Mononuclear cell (primary cell): ENCODE measurements around the gene CFB. TPM values are rescaled to one million over a fixed set of nuclear protein-coding genes. Genes with fewer than 3 reads are reported as not detected.
"Not testable (repeated sequence)": the region's sequence is repeated elsewhere in the genome, so short reads cannot be mapped to it uniquely, and the experiment has no call there.

Source experiments
- H3K27me3 ChIP-seq: 2 replicates; pipeline ENCODE4 v1.6.0; 2011; ENCODE audit warnings: low read length, control low read depth; ENCODE audit not compliant: insufficient read depth
- H3K4me1 ChIP-seq: 2 replicates; pipeline ENCODE4 v1.5.1; 2011; ENCODE audit warnings: mild to moderate bottlenecking, low read length, control low read depth; ENCODE audit not compliant: insufficient read depth
- H3K4me3 ChIP-seq: 2 replicates; pipeline ENCODE4 v1.5.1; 2011; ENCODE audit warnings: mild to moderate bottlenecking, low read length, moderate library complexity
- H3K9me3 ChIP-seq: 2 replicates; pipeline ENCODE4 v1.5.1; 2011; ENCODE audit warnings: low read depth, mild to moderate bottlenecking, control low read depth, low read length
- total RNA-seq: library from RNA; depleted of rRNA; stranded (reverse); fragments of >200 nt; gene quantifications from one replicate; pipeline ENCODE4 v1.2.3, GENCODE V29; 2012

The CFB gene
- total RNA-seq, 1 donor, result 3.1 TPM

DNA sequence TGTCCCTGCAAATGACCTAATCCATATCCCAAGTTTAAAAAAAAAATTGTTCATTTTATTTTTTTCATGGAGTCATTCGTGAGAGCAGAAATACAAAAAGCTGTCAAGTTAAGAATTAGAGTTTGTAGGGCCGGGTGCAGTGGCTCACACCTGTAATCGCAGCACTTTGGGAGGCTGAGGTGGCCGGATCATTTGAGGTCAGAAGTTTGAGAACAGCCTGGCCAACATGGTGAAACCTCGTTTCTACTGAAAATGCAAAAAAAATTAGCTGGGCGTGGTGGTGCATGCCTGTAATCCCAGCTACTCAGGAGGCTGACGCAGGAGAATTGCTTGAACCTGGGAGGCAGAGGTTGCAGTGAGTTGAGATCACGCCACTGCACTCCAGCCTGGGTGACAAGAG, 39.2 kb upstream of the CFB start:
- peaks cover 12% of the 10 kb centered on the region for H3K4me1 ChIP-seq
- H3K4me3 ChIP-seq, H3K9me3 ChIP-seq, H3K27me3 ChIP-seq: not testable (repeated sequence)

DNA sequence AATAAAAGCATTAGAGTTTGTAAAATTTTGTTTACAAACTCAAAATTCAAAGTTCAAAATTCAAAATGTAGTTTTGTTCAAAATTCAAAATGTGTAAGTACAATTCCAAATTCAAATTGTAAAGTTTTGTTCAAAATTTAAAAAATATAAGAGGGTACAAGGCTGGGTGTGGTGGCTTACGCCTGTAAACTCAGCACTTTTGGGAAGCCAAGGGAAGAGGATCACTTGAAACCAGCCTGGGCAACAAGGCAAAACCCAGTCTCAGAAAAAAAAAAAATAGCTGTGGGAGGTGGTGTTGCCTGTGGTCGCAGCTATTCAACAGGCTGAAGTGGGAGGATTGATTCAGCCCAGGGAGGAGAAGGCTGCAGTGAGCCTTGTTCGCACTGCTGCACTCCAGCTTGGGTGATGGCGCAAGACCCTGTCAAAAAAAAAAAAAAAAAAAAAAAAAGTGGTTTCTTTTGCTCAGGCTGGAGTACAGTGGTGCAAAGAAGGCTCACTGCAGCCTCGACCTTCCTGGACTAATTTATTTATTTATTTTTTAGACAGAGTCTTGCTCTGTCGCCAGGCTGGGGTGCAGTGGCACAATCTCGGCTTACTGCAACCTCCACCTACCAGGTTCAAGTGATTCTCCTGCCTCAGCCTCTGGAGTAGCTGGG, 38.6 kb upstream of the CFB start:
- Histone ChIP-seq H3K4me1 (peaks cover 10% of the 10 kb centered on the region), H3K9me3 (no peaks in the 10 kb centered on the region), H3K27me3 (no peaks in the 10 kb centered on the region), H3K4me3 (no peak overlapping the region)

DNA sequence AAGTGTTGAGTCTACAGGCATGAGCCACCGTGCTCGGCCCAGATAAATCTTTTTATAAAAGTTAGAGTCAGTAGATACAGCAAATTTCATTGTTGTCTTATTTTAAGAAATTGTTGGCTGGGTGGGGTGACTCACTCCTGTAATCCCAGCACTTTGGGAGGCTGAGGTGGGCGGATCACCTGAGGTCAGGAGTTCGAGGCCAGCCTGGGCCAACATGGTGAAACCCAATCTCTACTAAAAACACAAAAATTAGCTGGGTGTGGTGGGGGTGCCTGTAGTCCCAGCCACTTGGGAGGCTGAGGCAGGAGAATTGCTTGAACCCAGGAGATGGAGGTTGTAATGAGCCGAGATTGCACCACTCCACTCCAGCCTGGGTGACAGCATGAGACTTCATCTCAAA, 37.6 kb upstream of the CFB start:
- not testable (repeated sequence) for H3K4me1 ChIP-seq, H3K27me3 ChIP-seq, H3K4me3 ChIP-seq, H3K9me3 ChIP-seq

DNA sequence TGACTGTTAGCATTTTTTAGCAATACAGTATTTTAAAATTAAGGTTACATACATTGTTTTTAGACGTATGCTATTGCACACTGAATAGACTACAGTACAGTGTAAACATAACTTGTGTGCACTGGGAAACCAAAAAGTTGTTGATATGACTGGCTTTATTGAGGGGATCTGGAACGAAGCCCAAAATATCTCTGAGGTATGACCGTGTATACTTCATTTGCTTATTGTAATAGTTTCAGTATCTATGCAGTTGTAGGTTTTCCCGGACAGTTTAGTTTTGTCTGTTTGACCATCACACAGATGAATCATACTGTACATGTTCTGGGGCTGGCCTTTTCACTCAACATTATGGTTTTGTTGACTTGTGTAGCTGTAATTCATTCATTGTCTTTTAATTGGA, 37.1 kb upstream of the CFB start:
- Histone ChIP-seq H3K4me3 (no peak overlapping the region), H3K9me3 (no peaks in the 10 kb centered on the region), H3K4me1 (peaks cover 3% of the 10 kb centered on the region), H3K27me3 (no peaks in the 10 kb centered on the region)

DNA sequence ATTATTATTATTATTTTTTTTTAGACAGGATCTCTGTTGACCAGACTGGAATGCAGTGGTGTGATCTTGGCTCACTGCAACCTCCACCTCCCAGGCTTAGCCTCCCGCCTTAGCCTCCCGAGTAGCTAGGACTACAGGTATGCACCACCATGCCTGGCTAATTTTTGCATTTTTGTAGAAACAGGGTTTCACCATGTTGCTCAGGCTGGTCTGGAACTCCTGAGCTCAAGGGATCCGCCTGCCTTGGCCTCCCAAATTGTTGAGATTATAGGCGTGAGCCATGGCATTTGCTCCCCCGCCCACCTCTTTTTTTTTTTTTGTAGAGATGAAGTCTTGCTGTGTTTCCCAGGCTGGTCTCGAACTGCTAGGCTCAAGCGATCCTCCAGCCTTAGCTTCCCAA, 36.6 kb upstream of the CFB start:
- H3K9me3 ChIP-seq, H3K4me3 ChIP-seq, H3K4me1 ChIP-seq, H3K27me3 ChIP-seq: not testable (repeated sequence)

DNA sequence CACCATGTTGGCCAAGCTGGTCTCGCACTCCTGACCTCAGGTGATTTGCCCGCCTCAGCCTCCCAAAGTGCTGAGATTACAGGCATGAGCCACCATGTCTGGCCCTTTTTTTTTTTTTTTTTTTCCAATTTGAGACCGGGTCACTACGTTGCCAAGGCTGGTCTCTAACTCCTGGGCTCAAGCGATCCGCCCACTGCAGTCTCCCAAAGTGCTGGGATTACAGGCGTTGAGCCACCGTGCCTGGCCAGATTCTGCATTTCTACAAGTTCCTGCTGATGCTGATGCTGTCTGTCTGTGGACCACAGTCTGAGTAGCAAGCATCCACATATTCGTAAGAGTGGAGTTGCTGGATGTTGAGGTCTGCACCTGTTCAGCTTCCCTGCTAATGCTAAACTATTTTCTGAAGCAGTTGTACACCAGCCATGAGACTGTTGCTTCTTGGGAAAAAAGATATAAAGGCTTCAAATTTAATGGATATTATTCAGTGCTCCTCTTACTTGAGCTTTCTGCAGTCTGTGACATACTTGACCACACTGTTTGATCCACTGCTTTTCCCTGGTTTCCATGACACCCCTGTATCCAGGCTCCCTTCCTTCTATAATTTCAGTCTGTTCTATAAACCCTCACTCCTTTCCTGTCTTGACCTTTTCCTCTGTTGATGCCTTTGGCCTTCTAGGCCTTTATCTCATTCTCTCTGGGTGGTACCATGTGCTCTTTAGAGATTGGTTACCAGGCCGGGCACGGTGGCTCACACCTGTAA, 33.9 kb upstream of the CFB start:
- no peaks in the 10 kb centered on the region for H3K9me3 ChIP-seq
- H3K4me1 ChIP-seq, result peaks cover 3% of the 10 kb centered on the region
- no peaks in the 10 kb centered on the region for H3K27me3 ChIP-seq
- H3K4me3 ChIP-seq, result no peak overlapping the region

DNA sequence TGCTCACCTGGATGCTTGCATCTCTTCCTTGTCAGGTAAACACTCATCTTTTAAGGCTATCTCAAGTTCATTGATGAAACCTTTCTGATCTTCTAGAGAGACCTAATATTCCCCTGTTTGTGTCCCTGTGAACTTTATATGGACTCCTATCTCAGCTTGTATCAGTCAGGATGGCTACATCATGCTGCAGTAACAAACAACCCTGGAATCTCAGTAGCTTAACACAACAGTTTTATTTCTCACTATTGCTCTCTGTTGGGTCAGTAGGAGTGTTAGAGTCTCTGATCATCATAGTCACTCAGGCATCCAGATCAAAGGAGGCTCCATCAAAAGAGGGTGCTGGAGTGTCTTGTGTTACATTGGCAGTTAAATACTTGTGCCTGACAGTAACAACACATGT, 30.5 kb upstream of the CFB start:
- no peak overlapping the region for H3K4me3 ChIP-seq
- H3K9me3 ChIP-seq, result no peaks in the 10 kb centered on the region
- peaks cover under 1% of the 10 kb centered on the region for H3K4me1 ChIP-seq
- H3K27me3 ChIP-seq, result no peaks in the 10 kb centered on the region

DNA sequence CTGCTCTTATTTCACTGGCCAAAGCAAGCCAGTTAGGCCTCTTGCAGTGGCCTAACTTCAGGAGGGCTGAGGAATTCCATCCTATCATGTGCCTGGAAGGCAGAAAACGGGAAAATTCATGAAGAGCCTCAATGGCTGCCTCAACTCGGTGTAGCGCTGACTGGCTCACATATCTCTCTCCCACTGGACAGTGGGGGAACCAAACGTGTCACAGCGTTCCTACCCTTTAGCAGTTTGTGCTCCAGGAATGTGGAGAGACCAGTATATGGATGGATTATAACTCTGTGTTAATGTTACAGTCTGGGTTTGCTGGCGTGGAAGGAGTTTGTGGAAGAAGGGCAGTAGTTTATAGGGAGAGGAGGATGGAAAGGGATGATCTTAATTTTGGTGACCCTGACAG, 30.1 kb upstream of the CFB start:
- Histone ChIP-seq H3K27me3 (no peaks in the 10 kb centered on the region), H3K4me1 (peaks cover 5% of the 10 kb centered on the region), H3K9me3 (no peaks in the 10 kb centered on the region), H3K4me3 (no peak overlapping the region)

DNA sequence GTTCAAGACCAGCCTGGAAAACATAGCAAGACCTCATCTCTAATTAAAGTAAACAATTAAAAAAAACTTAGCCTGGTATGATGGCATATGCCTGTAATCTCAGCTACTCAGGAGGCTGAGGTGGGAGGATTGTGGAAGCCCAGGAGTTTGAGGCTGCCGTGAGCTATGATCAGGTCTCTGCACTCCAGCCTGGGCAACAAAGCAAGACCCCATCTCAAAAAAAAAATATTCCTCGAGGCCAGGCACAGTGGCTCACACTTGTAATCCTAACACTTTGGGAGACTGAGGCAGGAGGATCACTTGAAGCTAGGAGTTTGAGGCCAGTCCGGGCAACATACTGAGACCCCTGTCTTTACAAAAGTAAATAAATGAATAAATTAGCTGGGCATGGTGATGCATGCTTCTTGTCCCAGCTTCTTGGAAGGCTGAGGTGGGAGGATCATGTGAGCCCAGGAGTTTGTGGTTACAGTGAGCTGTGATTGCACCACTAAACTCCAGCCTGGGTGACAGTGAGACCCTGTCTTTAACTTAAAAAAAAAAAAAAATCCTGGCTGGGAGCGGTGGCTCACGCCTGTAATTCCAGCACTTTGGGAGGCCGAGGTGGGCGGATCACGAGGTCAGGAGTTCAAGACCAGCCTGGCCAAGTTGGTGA, 27.7 kb upstream of the CFB start:
- peaks cover 10% of the 10 kb centered on the region for H3K4me1 ChIP-seq
- no peaks in the 10 kb centered on the region for H3K27me3 ChIP-seq
- no peaks in the 10 kb centered on the region for H3K9me3 ChIP-seq
- H3K4me3 ChIP-seq, result no peak overlapping the region

DNA sequence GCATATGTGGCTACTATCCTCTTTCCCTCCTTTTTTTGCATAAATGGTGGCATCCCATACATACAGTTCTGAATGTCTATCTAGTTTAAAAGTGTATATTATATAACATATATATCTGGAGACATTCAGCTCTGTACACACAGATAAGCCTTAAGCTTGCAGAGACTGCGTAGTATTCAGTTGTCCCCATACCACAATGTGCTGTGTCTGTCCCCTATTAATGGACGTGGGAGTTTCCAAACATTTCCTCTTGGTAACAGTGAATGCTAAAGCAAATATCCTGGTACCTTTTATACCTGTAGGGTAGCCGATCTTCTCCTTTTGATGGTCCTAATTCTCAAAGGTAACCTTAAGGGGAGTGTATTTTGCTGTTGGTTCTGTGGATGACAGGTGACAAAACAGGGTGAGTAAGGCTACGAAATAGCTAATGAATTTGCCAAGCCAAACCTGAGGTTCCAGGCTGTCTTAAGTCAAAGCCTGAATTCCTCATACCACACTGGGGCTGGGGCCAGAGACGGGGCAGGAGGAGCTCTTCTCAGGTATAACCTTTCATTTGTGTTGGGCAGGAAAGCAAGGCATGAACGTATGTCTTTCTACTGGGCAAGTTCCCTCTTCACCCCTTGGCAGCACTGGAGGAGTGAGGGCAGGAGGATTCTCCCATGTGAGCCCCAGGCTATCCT, 26.1 kb upstream of the CFB start:
- Histone ChIP-seq H3K4me3 (no peak overlapping the region), H3K9me3 (no peaks in the 10 kb centered on the region), H3K4me1 (peaks cover 10% of the 10 kb centered on the region), H3K27me3 (no peaks in the 10 kb centered on the region)

DNA sequence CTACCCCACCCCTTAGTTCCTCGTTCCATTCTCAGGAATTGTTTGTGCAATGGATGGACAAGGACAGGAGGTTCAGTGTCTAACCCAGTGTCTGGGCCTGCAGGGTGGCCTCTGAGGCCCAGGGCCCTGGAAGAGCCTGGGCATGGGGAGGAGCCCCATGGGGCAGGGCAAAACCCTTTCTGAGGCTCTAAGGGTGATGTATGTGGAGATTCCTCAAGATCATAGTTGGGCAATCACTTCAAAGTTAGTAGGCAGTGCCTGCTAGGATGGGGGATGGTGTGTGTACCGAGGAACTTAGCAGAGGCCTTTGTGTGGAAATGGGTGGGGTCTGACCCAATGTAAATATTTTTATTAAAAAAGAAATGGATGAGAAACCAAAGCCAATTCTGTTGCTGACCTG, 25.1 kb upstream of the CFB start:
- Histone ChIP-seq H3K4me1 (peaks cover 10% of the 10 kb centered on the region), H3K9me3 (no peaks in the 10 kb centered on the region), H3K4me3 (no peak overlapping the region), H3K27me3 (no peaks in the 10 kb centered on the region)

DNA sequence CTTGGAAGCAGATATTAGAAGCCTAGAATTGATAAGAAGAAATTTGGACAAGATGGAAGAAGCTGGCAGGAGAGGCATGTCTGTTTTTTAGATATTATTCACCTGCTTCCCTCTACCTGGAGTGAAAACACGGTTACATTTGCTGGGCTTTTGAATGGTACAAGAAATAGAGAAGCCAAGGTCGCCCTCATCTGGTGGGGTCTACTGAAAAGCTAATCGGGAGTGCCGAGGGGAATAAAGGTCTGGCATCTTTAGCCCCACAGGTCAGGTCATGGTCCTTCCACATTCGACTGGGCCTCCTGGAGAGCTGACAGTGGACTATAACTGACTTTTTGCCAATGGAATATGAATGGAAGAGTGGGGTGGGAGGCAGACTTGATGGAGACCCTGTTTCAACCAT, 23.0 kb upstream of the CFB start:
- H3K27me3 ChIP-seq, result no peaks in the 10 kb centered on the region
- H3K4me1 ChIP-seq, result peaks cover 10% of the 10 kb centered on the region
- no peak overlapping the region for H3K4me3 ChIP-seq

DNA sequence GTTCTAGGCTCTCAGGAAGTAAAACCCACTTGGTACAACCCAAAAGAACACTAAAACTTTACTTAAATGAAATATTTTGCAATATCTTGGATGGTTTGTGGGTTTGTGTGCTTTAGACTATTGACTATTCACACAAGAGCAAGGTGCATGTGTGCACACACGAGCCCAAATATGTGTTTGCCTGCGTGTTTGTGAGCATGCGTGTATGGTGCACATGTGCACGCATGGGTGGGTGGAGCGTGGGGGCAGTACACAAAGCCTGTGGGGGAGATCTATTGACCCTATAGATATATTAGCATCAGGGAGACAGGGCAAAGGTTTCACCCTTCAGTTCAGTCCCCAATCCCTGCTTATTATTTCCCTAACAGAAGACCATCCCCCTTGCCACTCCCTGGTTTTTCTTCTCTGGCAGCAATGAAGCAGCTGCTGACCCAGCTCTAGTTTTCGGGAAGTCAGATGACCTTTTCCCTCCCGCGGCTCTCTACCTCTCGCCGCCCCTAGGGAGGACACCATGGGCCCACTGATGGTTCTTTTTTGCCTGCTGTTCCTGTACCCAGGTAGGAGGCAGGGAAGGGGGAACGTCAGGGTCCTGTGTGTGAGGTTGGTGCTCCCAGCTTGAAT, 18.5 kb upstream of the CFB start, which contains the start of gene C2:
Gene C2, plus strand, starts transcription at position 476 of the 621 bp plus-strand sequence. Its CDS starts 36 bp downstream, at position 512.
- Histone ChIP-seq H3K4me1 (peaks cover 5% of the 10 kb centered on the region), H3K27me3 (no peaks in the 10 kb centered on the region), H3K4me3 (no peak within 1 kb of the TSS), H3K9me3 (no peaks in the 10 kb centered on the region)

More for the DNA sequence above, 23.0 kb upstream of the CFB start:
- H3K9me3 ChIP-seq, result no peaks in the 10 kb centered on the region

DNA sequence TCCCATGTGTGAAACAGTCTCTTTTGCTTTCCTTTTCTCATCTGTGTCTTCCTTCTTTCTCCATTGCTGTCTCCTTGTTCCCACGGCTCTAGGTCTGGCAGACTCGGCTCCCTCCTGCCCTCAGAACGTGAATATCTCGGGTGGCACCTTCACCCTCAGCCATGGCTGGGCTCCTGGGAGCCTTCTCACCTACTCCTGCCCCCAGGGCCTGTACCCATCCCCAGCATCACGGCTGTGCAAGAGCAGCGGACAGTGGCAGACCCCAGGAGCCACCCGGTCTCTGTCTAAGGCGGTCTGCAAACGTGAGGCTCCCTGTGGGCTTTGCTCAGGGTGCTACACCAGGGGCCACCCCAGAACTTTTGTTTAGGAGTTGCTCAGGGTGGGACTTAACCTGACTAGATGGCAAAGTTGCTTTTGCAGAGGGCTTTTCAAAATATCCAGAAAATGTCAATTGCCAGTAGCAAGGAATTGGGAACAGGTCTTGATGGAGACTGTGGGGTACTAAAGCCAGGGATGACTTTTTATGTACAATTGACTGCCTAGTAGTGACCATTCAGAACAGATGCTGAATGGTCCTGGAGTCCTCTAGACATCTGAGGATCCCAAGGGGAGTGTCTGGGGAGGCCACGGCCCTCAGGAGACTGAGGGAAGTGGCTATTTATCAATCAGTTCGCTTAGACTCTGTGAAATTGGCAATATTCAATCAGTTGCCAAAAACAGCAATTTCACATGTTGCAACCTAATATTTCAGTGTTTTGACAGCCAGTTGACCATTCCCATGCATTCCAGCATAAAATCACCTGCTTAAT, 17.8 kb upstream of the CFB start:
- Histone ChIP-seq H3K27me3 (no peaks in the 10 kb centered on the region), H3K9me3 (no peaks in the 10 kb centered on the region), H3K4me1 (peaks cover 5% of the 10 kb centered on the region), H3K4me3 (no peak overlapping the region)
